IPS DF 6.9 (cell line): ENCODE results near the gene CADPS.

Experiments used
- DNase-seq: peaks from one replicate; pipeline ENCODE4 v3.0.0-alpha.2; 2013; ENCODE audit warnings: low read depth, low spot score
- H3K27ac ChIP-seq: one replicate; pipeline ENCODE4 v1.5.1; 2013; ENCODE audit warnings: low read length, control low read depth
- H3K27me3 ChIP-seq: 2 replicates; pipeline ENCODE4 v1.6.1; 2013; ENCODE audit warnings: mild to moderate bottlenecking, low read length; ENCODE audit not compliant: control insufficient read depth, insufficient read depth
- H3K36me3 ChIP-seq: 2 replicates; pipeline ENCODE4 v1.6.1; 2013; ENCODE audit warnings: low read length; ENCODE audit not compliant: control insufficient read depth, insufficient read depth
- H3K4me1 ChIP-seq: 2 replicates; pipeline ENCODE4 v1.6.1; 2013; ENCODE audit warnings: low read length; ENCODE audit not compliant: control insufficient read depth, insufficient read depth
- H3K4me3 ChIP-seq: 2 replicates; pipeline ENCODE4 v1.5.1; 2013; ENCODE audit warnings: mild to moderate bottlenecking, low read length
- H3K9me3 ChIP-seq: 2 replicates; pipeline ENCODE4 v1.6.1; 2013; ENCODE audit warnings: low read length, inconsistent platforms; ENCODE audit not compliant: control insufficient read depth, insufficient read depth
- WGBS: extraction: QIAGEN DNeasy Blood & Tissue Kit; methylation state at CpG from one replicate; pipeline ENCODE4 v1.1.7; 2013; ENCODE audit warnings: mixed read lengths, missing lambda C conversion rate; ENCODE audit not compliant: insufficient read length, insufficient coverage; 5-methylcytosine and 5-hydroxymethylcytosine counted together

CADPS gene

DNA sequence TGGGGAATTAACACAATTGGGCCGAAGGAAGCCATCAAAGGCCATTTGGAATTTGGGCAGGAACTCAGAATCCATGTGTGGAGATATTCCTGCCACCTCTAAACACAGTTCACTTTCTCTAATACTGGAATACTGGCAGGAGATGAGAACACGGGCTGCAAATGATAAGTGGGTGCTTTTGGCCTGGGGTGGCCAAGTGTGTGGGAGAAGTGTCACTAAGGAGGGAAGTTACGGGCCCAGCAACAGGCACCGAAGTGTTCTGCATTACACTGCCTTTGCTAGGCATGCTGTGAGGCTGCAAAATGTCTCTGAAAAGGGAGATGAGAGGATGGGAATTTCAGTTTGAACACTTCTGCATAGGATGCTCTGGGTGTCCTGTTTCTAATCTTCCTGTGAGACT lies 412.4 kb downstream of the CADPS start:
- H3K27ac ChIP-seq: no peak overlapping the region
- no peaks in the 10 kb centered on the region for H3K4me1 ChIP-seq
- no peaks in the 10 kb centered on the region for H3K9me3 ChIP-seq
- no peak overlapping the region for H3K4me3 ChIP-seq
- no CpG with 5 or more reads among the region's 4 CpGs for WGBS
- H3K36me3 ChIP-seq: no peaks in the 10 kb centered on the region
- no peaks in the 10 kb centered on the region for H3K27me3 ChIP-seq
- DNase-seq: no peak

DNA sequence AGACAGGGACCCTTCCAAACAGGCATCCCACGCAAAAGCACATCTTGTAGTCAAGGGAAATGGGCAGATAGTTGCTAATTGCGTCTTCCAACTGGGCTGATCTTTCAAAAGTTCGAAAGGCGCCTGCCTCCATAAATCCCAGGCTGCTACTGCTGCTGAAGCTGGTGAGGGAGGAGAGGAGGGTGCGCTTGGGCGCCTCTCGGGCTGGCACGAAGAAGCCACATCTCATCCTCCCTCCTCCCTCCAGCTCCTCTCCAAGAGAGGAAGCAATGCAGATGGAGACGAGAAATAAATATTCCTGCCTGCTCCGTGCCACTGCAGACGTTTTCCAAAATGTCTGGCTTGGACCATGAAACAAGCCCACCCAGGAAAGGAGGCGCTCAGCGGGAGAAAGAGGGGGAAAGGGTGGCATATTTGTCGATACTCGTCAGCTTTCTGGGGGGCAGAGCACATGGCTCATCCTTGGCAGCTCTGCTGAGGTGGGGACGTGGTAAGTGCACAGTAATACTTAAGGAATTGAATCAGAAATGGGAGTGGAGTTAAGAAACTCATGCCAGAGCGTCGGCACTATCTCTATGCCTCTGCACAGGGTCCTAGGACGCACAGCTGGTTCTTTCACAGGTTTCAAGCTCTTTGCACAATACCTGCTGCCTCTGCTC lies 413.0 kb downstream of the CADPS start:
- no peaks in the 10 kb centered on the region for H3K36me3 ChIP-seq
- H3K27ac ChIP-seq: no peak overlapping the region
- H3K27me3 ChIP-seq: no peaks in the 10 kb centered on the region
- WGBS: no CpG with 5 or more reads among the region's 19 CpGs
- H3K4me3 ChIP-seq: no peak overlapping the region
- DNase-seq: no peak
- no peaks in the 10 kb centered on the region for H3K4me1 ChIP-seq
- no peaks in the 10 kb centered on the region for H3K9me3 ChIP-seq

DNA sequence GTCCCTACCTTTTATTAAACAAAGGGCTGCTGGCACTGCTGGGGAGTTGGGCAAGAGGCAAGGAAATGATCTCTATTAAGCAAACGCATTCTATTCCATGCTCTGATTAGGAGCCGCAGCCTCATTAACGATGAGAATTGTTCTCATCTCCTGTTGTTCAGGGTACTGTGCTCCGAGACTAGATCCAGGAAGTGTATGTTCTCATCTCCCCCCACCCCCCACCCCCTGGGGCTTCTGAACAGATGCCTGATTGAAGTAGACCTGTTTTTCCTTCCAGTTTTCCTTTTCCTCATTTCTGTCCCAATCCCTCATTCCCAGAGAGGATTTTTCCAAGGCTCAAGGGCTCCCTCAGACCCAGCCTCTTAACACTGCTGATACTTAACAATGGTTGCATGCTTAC lies 420.3 kb downstream of the CADPS start:
- H3K27me3 ChIP-seq: no peaks in the 10 kb centered on the region
- no CpG with 5 or more reads among the region's 4 CpGs for WGBS

DNA sequence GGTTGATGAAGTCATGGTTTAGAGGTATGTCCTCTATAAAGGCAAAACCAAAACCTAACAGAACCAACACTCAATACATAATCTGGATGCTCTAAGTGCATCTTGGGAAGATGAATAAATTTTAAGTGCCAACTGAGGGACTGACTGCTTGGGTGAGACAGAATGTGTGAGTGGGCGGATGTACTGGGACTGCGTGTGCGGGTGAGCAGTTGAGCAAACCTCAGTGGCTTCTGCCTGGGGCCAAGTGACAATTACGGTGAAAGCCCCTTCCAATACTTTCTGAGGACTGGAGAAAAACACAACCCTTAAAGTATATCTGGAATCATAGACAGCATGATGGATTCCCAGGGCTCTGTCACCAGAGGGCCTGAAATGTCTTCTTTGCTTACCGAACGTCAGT lies 421.8 kb downstream of the CADPS start:
- no peaks in the 10 kb centered on the region for H3K9me3 ChIP-seq
- DNase-seq: no peak
- H3K27ac ChIP-seq: no peak overlapping the region
- no peaks in the 10 kb centered on the region for H3K27me3 ChIP-seq
- no CpG with 5 or more reads among the region's 6 CpGs for WGBS
- no peak overlapping the region for H3K4me3 ChIP-seq
- H3K4me1 ChIP-seq: peaks cover 2% of the 10 kb centered on the region; the same call in 1 of the 2 replicates
- no peaks in the 10 kb centered on the region for H3K36me3 ChIP-seq

More for the DNA sequence above, 420.3 kb downstream of the CADPS start:
- Histone ChIP-seq H3K36me3 (no peaks in the 10 kb centered on the region), H3K9me3 (no peaks in the 10 kb centered on the region), H3K27ac (no peak overlapping the region), H3K4me3 (no peak overlapping the region), H3K4me1 (peaks cover 2% of the 10 kb centered on the region; the same call in 1 of the 2 replicates)
- DNase-seq: no peak

- no peak overlapping the region for H3K4me3 ChIP-seq
- no CpG with 5 or more reads among the region's 8 CpGs for WGBS
- peaks cover 2% of the 10 kb centered on the region; the same call in 1 of the 2 replicates for H3K4me1 ChIP-seq
- H3K36me3 ChIP-seq: no peaks in the 10 kb centered on the region
- no peaks in the 10 kb centered on the region for H3K27me3 ChIP-seq
- H3K9me3 ChIP-seq: no peaks in the 10 kb centered on the region
- DNase-seq: no peak
- H3K27ac ChIP-seq: no peak overlapping the region
Observed at GRCh38 chr3:62451211-62451887, 423.9 kb downstream of the CADPS start.

DNA sequence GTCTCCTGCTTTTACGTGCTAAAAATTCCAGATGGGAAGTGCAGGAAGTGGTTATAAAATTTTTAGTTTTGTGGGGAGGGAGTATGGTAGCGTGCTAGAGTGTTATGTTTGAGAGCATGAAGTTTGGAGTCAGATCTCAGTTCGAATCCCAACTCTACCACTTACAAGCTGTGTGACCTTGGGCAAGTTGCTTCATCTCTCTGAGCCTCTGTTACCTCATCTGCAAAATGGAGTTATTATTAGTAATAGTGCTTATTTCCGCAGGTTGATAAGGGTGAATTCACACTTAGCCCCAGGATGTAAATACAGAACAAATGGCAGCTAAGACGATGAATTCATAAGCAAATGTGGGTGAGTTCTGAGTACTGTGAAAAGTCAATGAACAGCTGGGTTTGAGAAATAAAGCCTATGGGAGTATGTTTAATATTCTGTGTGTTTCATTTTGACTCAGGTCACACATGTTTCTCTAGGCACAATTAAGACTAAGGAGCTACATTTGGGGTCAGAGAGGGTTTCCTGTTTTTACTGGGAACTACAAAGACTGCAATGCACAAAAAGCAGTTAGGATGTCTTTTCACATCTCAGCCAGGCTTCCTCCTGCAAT lies 428.8 kb downstream of the CADPS start:
- DNase-seq: no peak
- WGBS: 100% methylated on average over 1 of the region's 5 CpGs
- H3K27me3 ChIP-seq: no peaks in the 10 kb centered on the region

GRCh38 chr3:62445275-62445674 lies 429.9 kb downstream of the CADPS start:
- DNase-seq: no peak
- H3K9me3 ChIP-seq: no peaks in the 10 kb centered on the region; the same call in 1 of the 2 replicates
- WGBS: no CpG with 5 or more reads among the region's 1 CpG
- no peaks in the 10 kb centered on the region for H3K4me1 ChIP-seq
- H3K36me3 ChIP-seq: no peaks in the 10 kb centered on the region
- H3K27me3 ChIP-seq: no peaks in the 10 kb centered on the region
- no peak overlapping the region for H3K4me3 ChIP-seq
- no peak overlapping the region for H3K27ac ChIP-seq

More for the DNA sequence above, 428.8 kb downstream of the CADPS start:
- H3K9me3 ChIP-seq: no peaks in the 10 kb centered on the region; the same call in 1 of the 2 replicates
- H3K36me3 ChIP-seq: no peaks in the 10 kb centered on the region
- no peak overlapping the region for H3K4me3 ChIP-seq
- H3K4me1 ChIP-seq: no peaks in the 10 kb centered on the region
- H3K27ac ChIP-seq: no peak overlapping the region

- no peak for DNase-seq
- Histone ChIP-seq H3K36me3 (no peaks in the 10 kb centered on the region), H3K9me3 (no peaks in the 10 kb centered on the region; the same call in 1 of the 2 replicates), H3K27me3 (no peaks in the 10 kb centered on the region), H3K4me3 (no peak overlapping the region), H3K27ac (no peak overlapping the region), H3K4me1 (peaks cover 6% of the 10 kb centered on the region; the same call in 1 of the 2 replicates)
Observed at GRCh38 chr3:62439978-62440377, 435.2 kb downstream of the CADPS start.

DNA sequence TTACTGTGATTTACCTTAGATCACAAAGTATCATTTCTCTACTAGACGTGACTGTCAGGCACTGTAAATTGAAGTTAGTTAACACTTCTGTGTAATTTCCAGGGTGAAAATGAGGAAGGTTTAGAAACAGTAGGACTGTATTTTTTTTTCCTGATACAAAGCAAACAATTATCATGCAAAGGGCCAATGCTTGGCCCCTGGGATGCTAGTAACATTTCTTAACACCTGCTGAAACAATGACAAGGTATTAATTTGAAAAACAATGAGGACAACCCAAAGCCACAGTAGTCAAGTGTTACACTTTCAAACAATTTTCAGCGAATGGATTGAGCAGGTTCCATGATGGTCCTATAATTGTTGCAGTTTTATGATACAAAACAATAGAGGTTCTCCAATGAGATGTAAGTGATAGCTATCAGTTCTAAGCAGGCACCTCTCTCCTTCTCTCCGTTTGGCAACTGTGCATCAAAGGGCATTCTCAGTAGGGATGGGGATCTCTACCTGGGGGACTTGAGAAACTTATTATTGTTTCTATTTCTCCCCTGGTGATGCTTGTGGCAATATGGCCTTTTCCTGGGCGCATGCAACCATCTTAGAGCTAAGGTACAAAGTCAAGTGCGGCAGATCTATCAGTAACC lies 435.9 kb downstream of the CADPS start:
- H3K9me3 ChIP-seq: no peaks in the 10 kb centered on the region; the same call in 1 of the 2 replicates
- WGBS: no CpG with 5 or more reads among the region's 5 CpGs
- no peaks in the 10 kb centered on the region for H3K27me3 ChIP-seq
- DNase-seq: no peak
- H3K4me3 ChIP-seq: no peak overlapping the region
- no peak overlapping the region for H3K27ac ChIP-seq
- H3K36me3 ChIP-seq: no peaks in the 10 kb centered on the region
- peaks cover 6% of the 10 kb centered on the region; the same call in 1 of the 2 replicates for H3K4me1 ChIP-seq

GRCh38 chr3:62436785-62437184 lies 438.4 kb downstream of the CADPS start:
- Histone ChIP-seq H3K4me3 (no peak overlapping the region), H3K27ac (no peak overlapping the region), H3K27me3 (no peaks in the 10 kb centered on the region), H3K36me3 (no peaks in the 10 kb centered on the region), H3K4me1 (peaks cover 6% of the 10 kb centered on the region; the same call in 1 of the 2 replicates), H3K9me3 (no peaks in the 10 kb centered on the region)
- DNase-seq: no peak
- WGBS: 100% methylated on average over 2 of the region's 7 CpGs
